GM23338 (cell line): ENCODE measurements around the gene PROSER2.

Experiments
- CREB1 ChIP-seq: fragments of 250-450 bp; sonication (Bioruptor Pico); IDR thresholded peaks from 2 replicates; pipeline ENCODE4 v1.5.0; 2020; ENCODE audit warnings: low read depth, mild to moderate bottlenecking, moderate library complexity
- CTCF ChIP-seq, 2 experiments: fragments of 200-600 bp in 1 of 2; sonication (generic) in 1 of 2; conservative IDR thresholded peaks; 2 replicates each; pipeline versions ENCODE4 v1.5.1 to v1.6.1; 2016 to 2017; ENCODE audit warnings: antibody characterized with exemption in 2 of 2, low read depth in 2 of 2, mild to moderate bottlenecking in 2 of 2, moderate library complexity in 1 of 2
- ETS1 ChIP-seq: IDR thresholded peaks from 2 replicates; pipeline ENCODE4 v1.6.1; 2016; ENCODE audit warnings: antibody characterized with exemption
- EZH2 ChIP-seq: fragments of 200-600 bp; sonication (generic); IDR thresholded peaks from one replicate; pipeline ENCODE4 v1.8.0; 2017; ENCODE audit warnings: antibody characterized with exemption, mild to moderate bottlenecking, low read depth; ENCODE audit not compliant: unreplicated experiment
- EZH2phosphoT487 ChIP-seq: fragments of 200-600 bp; sonication (generic); IDR thresholded peaks from one replicate; pipeline ENCODE4 v1.8.1; 2018; ENCODE audit warnings: antibody characterized with exemption; ENCODE audit not compliant: unreplicated experiment
- JUNB ChIP-seq: IDR thresholded peaks from one replicate; pipeline ENCODE4 v1.6.1; 2016; ENCODE audit warnings: antibody characterized with exemption; ENCODE audit not compliant: unreplicated experiment
- POLR2AphosphoS5 ChIP-seq: IDR thresholded peaks from 2 replicates; pipeline ENCODE4 v1.6.1; 2016; ENCODE audit warnings: antibody characterized with exemption, low read depth
- REST ChIP-seq: IDR thresholded peaks from one replicate; pipeline ENCODE4 v1.6.1; 2018; ENCODE audit warnings: antibody characterized with exemption; ENCODE audit not compliant: unreplicated experiment
- STAT1 ChIP-seq: IDR thresholded peaks from one replicate; pipeline ENCODE4 v1.6.1; 2016; ENCODE audit warnings: antibody characterized with exemption; ENCODE audit not compliant: unreplicated experiment
- ZNF331 ChIP-seq: fragments of 250-450 bp; sonication (Bioruptor Pico); IDR thresholded peaks from 2 replicates; pipeline ENCODE4 v1.5.0; 2020; ENCODE audit warnings: low read depth, mild to moderate bottlenecking, moderate library complexity
- ZNF462 ChIP-seq: fragments of 250-450 bp; sonication (Bioruptor Pico); IDR thresholded peaks from 2 replicates; pipeline ENCODE4 v1.5.0; 2020; ENCODE audit warnings: mild to moderate bottlenecking, moderate library complexity

- TF ChIP-seq CTCF (conservative IDR thresholded peaks at IDR 0.05; ENCODE audit: low read depth in 2 of 2) (no peak), POLR2AphosphoS5 (no peak), JUNB (no peak), EZH2 (no peak), EZH2phosphoT487 (no peak), REST (no peak), ETS1 (no peak), CREB1 (CRISPR knock-in tag) (no peak), STAT1 (no peak), ZNF331 (CRISPR knock-in tag) (no peak), ZNF462 (CRISPR knock-in tag) (no peak)
Measured at GRCh38 chr10:11838298-11838852, 15.2 kb downstream of the PROSER2 start.
